22Rv1 (cell line): ENCODE measurements around the gene RAET1G.
"Not testable (repeated sequence)": the region's sequence is repeated elsewhere in the genome, so short reads cannot be mapped to it uniquely, and the experiment has no call there.

Experiments
- H3K27ac ChIP-seq: fragments of 450-650 bp; 2 replicates; pipeline ENCODE4 v1.5.1; 2017
- CTCF ChIP-seq: fragments of 450-650 bp; IDR thresholded peaks from 2 replicates; pipeline ENCODE4 v1.5.1; 2017; ENCODE audit warnings: mild to moderate bottlenecking
- ZFX ChIP-seq: fragments of 450-650 bp; IDR thresholded peaks from 2 replicates; pipeline ENCODE4 v1.6.1; 2017; ENCODE audit warnings: antibody characterized with exemption, borderline replicate concordance

The RAET1G gene

GRCh38 chr6:149922642-149923326 is at the start of gene RAET1G:
RAET1G (minus strand) TSS chr6:149923121; CDS start chr6:149923010, 111 bp downstream.
- no peak within 1 kb of the TSS for H3K27ac ChIP-seq
- TF ChIP-seq ZFX (no peak), CTCF (no peak)

GRCh38 chr6:149969635-149970034 is 46.7 kb upstream of the RAET1G start:
- TF ChIP-seq CTCF: no peak
- no peak for TF ChIP-seq ZFX
- no peak overlapping the region for H3K27ac ChIP-seq

GRCh38 chr6:149968909-149969308 is 46.0 kb upstream of the RAET1G start:
- H3K27ac ChIP-seq: not testable (repeated sequence)

- not testable (repeated sequence) for H3K27ac ChIP-seq
Observed at GRCh38 chr6:149967999-149968398, 45.1 kb upstream of the RAET1G start.

GRCh38 chr6:149967591-149967990 is 44.7 kb upstream of the RAET1G start:
- TF ChIP-seq ZFX (no peak), CTCF (no peak)
- H3K27ac ChIP-seq: no peak overlapping the region

GRCh38 chr6:149966319-149966718 is 43.4 kb upstream of the RAET1G start:
- not testable (repeated sequence) for H3K27ac ChIP-seq

- no peak overlapping the region for H3K27ac ChIP-seq
- TF ChIP-seq CTCF (no peak), ZFX (no peak)
Observed at GRCh38 chr6:149965194-149966020, 42.5 kb upstream of the RAET1G start.

GRCh38 chr6:149964308-149965193 is 41.6 kb upstream of the RAET1G start:
- no peak overlapping the region; the same call in 1 of the 2 replicates for H3K27ac ChIP-seq

More at GRCh38 chr6:149964308-149965193, 41.6 kb upstream of the RAET1G start:
- TF ChIP-seq ZFX (no peak), CTCF (no peak)
